T-helper 2 cell treated with Interferon-gamma antibody and Interleukin-4, amounts not matched to agents 5 μg/mL and 100 μg/mL, for 36 hours (primary cell): ENCODE measurements around the gene DYNC2I2.
A peak's percentile ranks its signal among the peaks of the same experiment; 100 is the strongest.
"Not testable (repeated sequence)": the region's sequence is repeated elsewhere in the genome, so short reads cannot be mapped to it uniquely, and the experiment has no call there.

ENCODE experiments used
- DNase-seq: peaks from one replicate; pipeline ENCODE4 v3.0.0; 2021; ENCODE audit warnings: low spot score
- H3K27ac Mint-ChIP-seq: one replicate; pipeline ENCODE4 v1.8.0; 2021; ENCODE audit warnings: mild to moderate bottlenecking, mixed read lengths
- H3K27me3 Mint-ChIP-seq: one replicate; pipeline ENCODE4 v1.8.0; 2021; ENCODE audit warnings: low read depth, mixed read lengths
- H3K36me3 Mint-ChIP-seq: one replicate; pipeline ENCODE4 v1.8.0; 2021; ENCODE audit warnings: low read depth, mixed read lengths
- H3K4me1 Mint-ChIP-seq: one replicate; pipeline ENCODE4 v1.8.0; 2021; ENCODE audit warnings: low read depth, mixed read lengths
- H3K4me3 Mint-ChIP-seq: one replicate; pipeline ENCODE4 v1.8.0; 2022; ENCODE audit warnings: mild to moderate bottlenecking, moderate library complexity, mixed read lengths
- H3K9me3 Mint-ChIP-seq: one replicate; pipeline ENCODE4 v1.8.0; 2021; ENCODE audit warnings: mixed read lengths

Gene DYNC2I2

DNA sequence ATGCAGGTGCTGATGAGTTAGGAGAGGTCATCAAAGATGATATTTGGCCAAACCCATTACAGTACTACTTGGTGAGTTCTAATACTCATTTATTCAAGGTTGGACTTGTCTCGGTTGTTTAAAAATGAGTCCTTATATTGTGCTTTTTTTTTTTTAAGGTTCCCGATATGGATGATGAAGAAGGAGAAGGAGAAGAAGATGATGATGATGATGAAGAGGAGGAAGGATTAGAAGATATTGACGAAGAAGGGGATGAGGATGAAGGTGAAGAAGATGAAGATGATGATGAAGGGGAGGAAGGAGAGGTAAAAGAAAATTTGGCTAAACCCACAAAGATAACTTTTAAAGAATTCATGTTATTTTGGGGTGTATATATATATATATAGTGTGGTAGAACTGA lies 37.1 kb upstream of the DYNC2I2 start:
- H3K27me3 Mint-ChIP-seq, H3K9me3 Mint-ChIP-seq, DNase-seq, H3K4me3 Mint-ChIP-seq, H3K27ac Mint-ChIP-seq: not testable (repeated sequence)
- Mint-ChIP-seq H3K36me3 (peaks cover 53% of the 10 kb centered on the region), H3K4me1 (peaks cover 18% of the 10 kb centered on the region)

- no peak for DNase-seq
- Mint-ChIP-seq H3K4me3 (peak overlapping the region; percentile 98), H3K9me3 (no peaks in the 10 kb centered on the region), H3K27me3 (no peaks in the 10 kb centered on the region), H3K27ac (peak overlapping the region; percentile 95), H3K36me3 (peaks cover 41% of the 10 kb centered on the region), H3K4me1 (peaks cover 32% of the 10 kb centered on the region)
These were observed 34.0 kb upstream of the DYNC2I2 start for GRCh38 chr9:128690684-128691034.

GRCh38 chr9:128689820-128690683 lies 33.4 kb upstream of the DYNC2I2 start:
- Mint-ChIP-seq H3K27me3 (no peaks in the 10 kb centered on the region), H3K4me3 (peak overlapping the region; percentile 98), H3K36me3 (peaks cover 41% of the 10 kb centered on the region), H3K27ac (peak overlapping the region; percentile 95), H3K4me1 (peaks cover 37% of the 10 kb centered on the region), H3K9me3 (no peaks in the 10 kb centered on the region)
- peak; percentile 25 for DNase-seq

GRCh38 chr9:128689293-128689774 lies 32.7 kb upstream of the DYNC2I2 start:
- H3K36me3 Mint-ChIP-seq, result peaks cover 36% of the 10 kb centered on the region
- peak overlapping the region; percentile 67 for H3K27ac Mint-ChIP-seq
- no peaks in the 10 kb centered on the region for H3K9me3 Mint-ChIP-seq
- no peak for DNase-seq
- peaks cover 44% of the 10 kb centered on the region for H3K4me1 Mint-ChIP-seq
- no peaks in the 10 kb centered on the region for H3K27me3 Mint-ChIP-seq
- peak overlapping the region; percentile 22 for H3K4me3 Mint-ChIP-seq

GRCh38 chr9:128688501-128689292 lies 32.0 kb upstream of the DYNC2I2 start, which contains the start of gene SET:
Gene SET (plus strand): TSS chr9:128689222. CDS start chr9:128689583, 361 bp downstream.
- Mint-ChIP-seq H3K27ac (peak within 1 kb of the TSS; percentile 98), H3K4me3 (peak within 1 kb of the TSS; percentile 90), H3K4me1 (peaks cover 42% of the 10 kb centered on the region), H3K27me3 (no peaks in the 10 kb centered on the region), H3K9me3 (no peaks in the 10 kb centered on the region), H3K36me3 (peaks cover 32% of the 10 kb centered on the region)
- peak; percentile 95 for DNase-seq

DNA sequence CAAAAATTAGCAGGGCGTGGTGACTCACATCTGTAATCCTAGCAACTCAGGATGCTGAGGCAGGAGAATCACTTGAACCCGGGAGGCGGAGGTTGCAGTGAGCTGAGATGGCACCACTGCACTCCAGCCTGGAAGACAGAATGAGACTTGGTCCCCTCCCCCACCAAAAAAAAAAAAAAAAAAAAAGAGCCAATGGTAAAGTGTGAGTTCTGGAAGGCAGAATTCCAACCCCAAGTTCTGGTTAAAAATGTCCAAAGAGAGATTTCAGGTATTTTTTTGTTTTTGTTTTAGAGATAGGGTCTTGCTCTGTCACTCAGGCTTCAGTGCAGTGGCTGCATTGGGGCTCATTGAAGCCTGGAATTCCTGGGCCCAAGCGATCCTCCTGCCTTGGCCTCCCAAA lies 30.8 kb upstream of the DYNC2I2 start:
- no peaks in the 10 kb centered on the region for H3K27me3 Mint-ChIP-seq
- H3K4me3 Mint-ChIP-seq, result peak overlapping the region; percentile 21
- no peak for DNase-seq
- peaks cover 42% of the 10 kb centered on the region for H3K4me1 Mint-ChIP-seq
- peaks cover 22% of the 10 kb centered on the region for H3K36me3 Mint-ChIP-seq
- H3K27ac Mint-ChIP-seq, result peak overlapping the region; percentile 98
- no peaks in the 10 kb centered on the region for H3K9me3 Mint-ChIP-seq

DNA sequence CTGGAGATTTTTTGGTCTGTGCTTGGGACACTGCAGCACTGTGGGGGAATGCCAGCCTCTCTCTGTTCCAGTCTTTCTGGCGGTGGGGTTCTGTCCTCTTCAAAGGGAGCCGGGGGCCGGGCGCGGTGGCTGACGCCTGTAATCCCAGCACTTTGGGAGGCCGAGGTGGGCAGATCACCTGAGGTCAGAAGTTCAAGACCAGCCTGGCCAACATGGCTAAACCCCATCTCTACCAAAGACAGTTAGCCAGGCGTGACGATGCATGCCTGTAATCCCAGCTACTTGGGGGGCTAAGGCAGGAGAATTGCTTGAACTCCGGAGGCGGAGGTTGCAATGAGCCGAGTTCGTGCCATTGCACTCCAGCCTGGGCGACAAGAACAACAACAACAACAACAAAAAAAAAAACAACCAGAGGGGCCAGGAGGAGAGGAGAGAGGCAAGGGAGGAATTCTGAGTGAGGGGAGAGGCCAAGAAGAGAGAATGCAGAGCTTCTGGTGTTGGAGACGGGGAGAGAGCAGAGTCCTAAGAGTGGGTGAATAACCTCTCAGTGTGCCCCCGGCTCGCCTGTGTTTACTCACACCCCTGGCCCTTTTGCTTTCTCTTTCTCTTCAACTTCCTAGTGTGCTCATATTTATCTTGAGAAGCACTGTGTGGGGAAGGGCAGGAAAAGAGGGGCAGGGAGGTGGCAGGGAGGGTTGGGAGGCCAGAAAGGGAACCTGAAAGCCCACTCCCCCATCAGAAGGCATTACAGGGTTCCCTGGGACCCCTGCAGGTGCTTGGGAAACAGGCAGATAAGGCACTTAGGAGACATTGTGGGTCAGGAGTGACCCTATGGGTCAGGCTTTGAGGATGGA lies 29.2 kb upstream of the DYNC2I2 start:
- Mint-ChIP-seq H3K9me3 (no peaks in the 10 kb centered on the region), H3K4me1 (peaks cover 31% of the 10 kb centered on the region), H3K27ac (peak overlapping the region; percentile 92), H3K27me3 (no peaks in the 10 kb centered on the region), H3K4me3 (peak overlapping the region; percentile 94), H3K36me3 (peaks cover 9% of the 10 kb centered on the region)
- peak; percentile 33 for DNase-seq

- H3K27me3 Mint-ChIP-seq, result no peaks in the 10 kb centered on the region
- peak; percentile 76 for DNase-seq
- H3K4me3 Mint-ChIP-seq, result peak overlapping the region; percentile 94
- peaks cover 31% of the 10 kb centered on the region for H3K4me1 Mint-ChIP-seq
- peak overlapping the region; percentile 92 for H3K27ac Mint-ChIP-seq
- peaks cover 4% of the 10 kb centered on the region for H3K36me3 Mint-ChIP-seq
- H3K9me3 Mint-ChIP-seq, result no peaks in the 10 kb centered on the region
These were observed 27.9 kb upstream of the DYNC2I2 start for GRCh38 chr9:128684325-128685199.

- Mint-ChIP-seq H3K27me3 (no peaks in the 10 kb centered on the region), H3K4me3 (peak overlapping the region; percentile 94), H3K27ac (peak overlapping the region; percentile 92), H3K9me3 (no peaks in the 10 kb centered on the region), H3K36me3 (peaks cover 4% of the 10 kb centered on the region), H3K4me1 (peaks cover 31% of the 10 kb centered on the region)
- no peak for DNase-seq
These were observed 27.3 kb upstream of the DYNC2I2 start for GRCh38 chr9:128684065-128684324.

- DNase-seq, result peak; percentile 38
- Mint-ChIP-seq H3K4me1 (peaks cover 31% of the 10 kb centered on the region), H3K4me3 (peak overlapping the region; percentile 94), H3K36me3 (peaks cover 4% of the 10 kb centered on the region), H3K27me3 (no peaks in the 10 kb centered on the region), H3K27ac (peak overlapping the region; percentile 92), H3K9me3 (no peaks in the 10 kb centered on the region)
These were observed 26.9 kb upstream of the DYNC2I2 start for GRCh38 chr9:128683340-128684064.

DNA sequence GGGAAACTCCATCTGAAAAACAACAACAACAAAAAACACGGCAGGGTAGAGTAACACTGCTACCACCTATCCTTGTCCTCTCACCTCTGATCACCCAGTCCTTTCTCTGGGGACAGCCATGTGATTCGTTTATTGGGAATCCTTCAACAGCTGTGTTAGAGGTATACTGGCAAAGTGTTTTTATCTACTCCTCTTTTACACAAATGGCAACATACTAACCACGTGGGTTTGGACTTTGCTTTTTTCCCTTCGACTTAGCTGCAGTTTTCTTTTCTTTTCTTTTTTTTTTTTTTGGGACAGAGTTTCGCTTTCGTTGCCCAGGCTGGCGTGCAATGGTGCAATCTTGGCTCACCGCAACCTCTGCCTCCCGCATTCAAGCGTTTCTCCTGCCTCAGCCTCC lies 21.1 kb upstream of the DYNC2I2 start:
- Mint-ChIP-seq H3K27ac (no peak overlapping the region), H3K36me3 (no peaks in the 10 kb centered on the region), H3K27me3 (no peaks in the 10 kb centered on the region), H3K9me3 (no peaks in the 10 kb centered on the region), H3K4me3 (no peak overlapping the region), H3K4me1 (no peaks in the 10 kb centered on the region)
- no peak for DNase-seq

DNA sequence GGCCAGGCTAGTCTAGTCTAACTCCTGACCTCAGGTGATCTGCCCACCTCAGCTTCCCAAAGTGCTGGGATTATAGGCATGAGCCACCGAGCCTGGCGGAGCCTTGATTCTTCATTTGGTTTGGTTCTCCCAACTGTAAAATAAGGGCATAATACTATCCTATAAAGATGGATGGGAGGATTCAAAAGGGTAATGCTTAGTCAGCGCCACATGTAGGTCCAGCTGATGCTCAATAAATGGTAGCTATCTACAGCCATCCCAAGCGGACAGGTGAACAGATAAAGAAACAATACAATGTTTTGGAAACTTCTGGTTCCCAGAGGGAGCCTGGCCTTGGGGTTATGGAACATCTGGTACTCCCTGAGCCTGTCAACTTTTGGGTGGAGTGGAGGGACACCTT lies 18.7 kb upstream of the DYNC2I2 start:
- H3K4me3 Mint-ChIP-seq, result no peak overlapping the region
- no peaks in the 10 kb centered on the region for H3K4me1 Mint-ChIP-seq
- H3K27ac Mint-ChIP-seq, result no peak overlapping the region
- no peak for DNase-seq
- H3K9me3 Mint-ChIP-seq, result no peaks in the 10 kb centered on the region
- no peaks in the 10 kb centered on the region for H3K27me3 Mint-ChIP-seq
- H3K36me3 Mint-ChIP-seq, result no peaks in the 10 kb centered on the region
